Measurements from ENCODE around the gene RIPK4. TPM values are rescaled to one million over a fixed set of nuclear protein-coding genes. Genes with fewer than 3 reads are reported as not detected.

Gene RIPK4
- total and polyA plus RNA-seq, 2 of the 13 experiments (the other 11 are each of a cell fraction or from before 2014, with no cell fraction given), result 3.1 to 4.9 TPM

DNA sequence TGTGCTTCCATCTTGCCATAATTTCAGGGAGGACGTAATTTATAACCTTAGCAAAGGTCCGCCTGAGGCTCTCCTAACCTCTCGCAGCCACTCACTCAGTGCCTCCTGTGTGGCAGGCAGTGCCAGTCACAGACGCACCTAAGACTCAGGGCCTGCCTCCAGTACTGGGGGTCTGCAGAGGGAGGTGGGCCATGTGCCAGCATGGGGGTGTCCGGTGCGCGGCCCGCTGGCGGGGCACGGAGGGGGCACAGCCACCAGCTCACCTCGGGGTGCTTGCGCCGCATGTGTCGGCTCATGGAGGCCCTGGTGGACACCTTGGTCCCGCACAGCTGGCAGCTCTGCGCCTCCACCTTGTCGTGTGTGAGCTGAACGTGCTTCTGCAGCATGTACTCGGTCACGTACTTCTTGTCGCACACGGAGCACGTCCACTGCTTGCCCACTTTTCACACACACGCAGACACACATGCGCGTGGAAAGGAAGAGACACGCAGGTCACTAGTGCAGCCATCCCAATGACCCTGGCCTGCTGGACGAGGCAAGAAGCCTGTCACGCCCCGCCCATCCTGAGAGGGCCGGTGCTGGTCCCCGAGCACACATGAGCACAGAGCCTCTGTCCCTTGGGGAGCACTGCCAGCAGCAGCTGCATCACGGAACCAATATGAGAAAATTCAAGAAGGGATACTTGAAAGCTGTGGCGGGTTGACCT, 43.2 kb upstream of the RIPK4 start:
- no TSS peak for BruUV-seq (replicated peaks)
- H3K4me1 ChIP-seq (ENCODE audit: insufficient read depth, low read length), result no peaks in the 10 kb centered on the region
- no peaks in the 10 kb centered on the region for H4K20me1 ChIP-seq (ENCODE audit: insufficient read depth, low read length)
- no peaks in the 10 kb centered on the region for H3K79me2 ChIP-seq (ENCODE audit: insufficient read depth, low read length)
- TF ChIP-seq ZNF883 (CRISPR knock-in tag; IDR thresholded peaks at IDR 0.05; ENCODE audit: not compliant biosample characterization) (no peak), ZNF569 (CRISPR knock-in tag; IDR thresholded peaks at IDR 0.05; ENCODE audit: borderline replicate concordance) (no peak), REXO4 (CRISPR knock-in tag; IDR thresholded peaks at IDR 0.05; ENCODE audit: borderline replicate concordance) (no peak), ZNF766 (CRISPR knock-in tag; IDR thresholded peaks at IDR 0.05; ENCODE audit: borderline replicate concordance) (no peak)
- no peak overlapping the region for H2AFZ ChIP-seq (ENCODE audit: low read length)
- no peak overlapping the region for H3K4me3 ChIP-seq (replicated peaks in 1 of 3; ENCODE audit: insufficient read depth in 1 of 3, low read depth in 2 of 3, low read length in 3 of 3)
- DNase-seq (ENCODE audit: low spot score) (no peak), FAIRE-seq (no peak), ATAC-seq (no peak)
- intact Hi-C loops (cut with micrococcal nuclease; ENCODE audit: unreplicated experiment) (no loop called here), in situ Hi-C loops (cut with HindIII; ENCODE audit: extremely low pct_ligation_motif_present, low pct_unique_long_range_greater_than_20kb) (no loop called here)
- no peak overlapping the region for H3K27ac ChIP-seq (ENCODE audit: extremely low read length, insufficient read depth, low read length)
- no peak overlapping the region for H3K9ac ChIP-seq (ENCODE audit: insufficient read depth, low read depth, low read length)
- no peaks in the 10 kb centered on the region for H3K9me3 ChIP-seq (ENCODE audit: low read length)
- no peak overlapping the region for H3K4me2 ChIP-seq (ENCODE audit: low read depth, low read length)
- CTCF ChIA-PET (ENCODE audit: low intra/inter-chr PET ratio, low total read pairs), result no interaction called here
- POLR2A ChIA-PET, result no interaction called here
- H3K36me3 ChIP-seq (replicated peaks in 1 of 2; ENCODE audit: control insufficient read depth in 1 of 2, insufficient read depth in 2 of 2, low read length in 2 of 2), result peaks cover 2 to 32% of the 10 kb centered on the region in 2 experiments; a peak in 4 of 5 replicates
- 98% methylated on average over 17 of the region's 34 CpGs for WGBS (ENCODE audit: low lambda C conversion rate)
- no peaks in the 10 kb centered on the region for H3K27me3 ChIP-seq (ENCODE audit: control insufficient read depth in 1 of 2, insufficient read depth in 2 of 2, low read length in 2 of 2)

DNA sequence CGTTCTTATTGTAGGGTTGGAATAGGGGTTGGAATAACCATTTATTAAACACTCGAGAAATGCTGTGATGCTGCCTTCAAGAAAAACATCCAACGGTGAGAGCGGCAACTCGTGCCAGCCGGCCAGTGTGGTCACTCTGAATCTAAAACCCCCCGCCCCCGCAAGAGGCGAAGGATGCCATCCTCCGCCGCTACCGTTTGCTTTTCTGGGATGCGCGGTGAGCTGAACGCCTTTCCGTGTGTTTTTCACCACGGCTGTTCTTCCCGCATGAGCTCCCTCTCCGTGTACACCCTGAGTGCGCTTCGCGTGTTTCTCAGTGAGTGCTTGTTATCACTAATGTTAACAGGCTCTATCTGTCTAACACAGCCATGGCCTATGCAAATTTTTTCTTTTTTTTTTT, 42.0 kb upstream of the RIPK4 start:
- H3K27me3 ChIP-seq (ENCODE audit: control insufficient read depth in 1 of 2, insufficient read depth in 2 of 2, low read length in 2 of 2), result no peaks in the 10 kb centered on the region
- POLR2A ChIA-PET, result no interaction called here
- ATAC-seq, result no peak
- intact Hi-C loops (cut with micrococcal nuclease; ENCODE audit: unreplicated experiment), result no loop called here
- H3K36me3 ChIP-seq (replicated peaks in 1 of 2; ENCODE audit: control insufficient read depth in 1 of 2, insufficient read depth in 2 of 2, low read length in 2 of 2), result peaks cover 3 to 32% of the 10 kb centered on the region in 2 experiments; a peak in 4 of 5 replicates
- no peak for FAIRE-seq
- in situ Hi-C loops (cut with HindIII; ENCODE audit: extremely low pct_ligation_motif_present, low pct_unique_long_range_greater_than_20kb), result no loop called here
- H3K4me2 ChIP-seq (ENCODE audit: low read depth, low read length), result no peak overlapping the region
- H2AFZ ChIP-seq (ENCODE audit: low read length), result no peak overlapping the region
- no peak overlapping the region for H3K9ac ChIP-seq (ENCODE audit: insufficient read depth, low read depth, low read length)
- H3K27ac ChIP-seq (ENCODE audit: extremely low read length, insufficient read depth, low read length), result no peak overlapping the region
- no TSS peak for BruUV-seq (replicated peaks)
- DNase-seq (ENCODE audit: low spot score), result no peak
- H4K20me1 ChIP-seq (ENCODE audit: insufficient read depth, low read length), result no peaks in the 10 kb centered on the region
- 95% methylated on average over 22 of the region's 22 CpGs for WGBS (ENCODE audit: low lambda C conversion rate)
- no peaks in the 10 kb centered on the region for H3K9me3 ChIP-seq (ENCODE audit: low read length)
- CTCF ChIA-PET (ENCODE audit: low intra/inter-chr PET ratio, low total read pairs), result no interaction called here
- no peaks in the 10 kb centered on the region for H3K4me1 ChIP-seq (ENCODE audit: insufficient read depth, low read length)
- no peak overlapping the region for H3K4me3 ChIP-seq (replicated peaks in 1 of 3; ENCODE audit: insufficient read depth in 1 of 3, low read depth in 2 of 3, low read length in 3 of 3)
- H3K79me2 ChIP-seq (ENCODE audit: insufficient read depth, low read length), result no peaks in the 10 kb centered on the region
- TF ChIP-seq ZNF605 (CRISPR knock-in tag; IDR thresholded peaks at IDR 0.05) (no peak), ZBTB20 (CRISPR knock-in tag; IDR thresholded peaks at IDR 0.05; ENCODE audit: borderline replicate concordance, low read depth) (no peak), ZKSCAN1 (IDR thresholded peaks at IDR 0.05; ENCODE audit: low read length) (no peak), ZNF768 (CRISPR knock-in tag; IDR thresholded peaks at IDR 0.05) (no peak), ZNF260 (CRISPR knock-in tag; IDR thresholded peaks at IDR 0.05; ENCODE audit: borderline replicate concordance, low read depth) (no peak), ZNF576 (CRISPR knock-in tag; IDR thresholded peaks at IDR 0.05) (no peak), ZNF230 (CRISPR knock-in tag; IDR thresholded peaks at IDR 0.05) (no peak), FOXK2 (IDR thresholded peaks at IDR 0.05) (no peak), MIER3 (CRISPR knock-in tag; IDR thresholded peaks at IDR 0.05; ENCODE audit: borderline replicate concordance) (no peak), PHF8 (CRISPR knock-in tag; IDR thresholded peaks at IDR 0.05) (no peak), PLRG1 (conservative IDR thresholded peaks at IDR 0.05) (no peak), SETDB1 (CRISPR knock-in tag; IDR thresholded peaks at IDR 0.05; ENCODE audit: borderline replicate concordance) (no peak), SP5 (CRISPR knock-in tag; IDR thresholded peaks at IDR 0.05; ENCODE audit: borderline replicate concordance, low read depth) (no peak), TEAD3 (CRISPR knock-in tag; optimal IDR thresholded peaks at IDR 0.05; ENCODE audit: borderline replicate concordance) (no peak), CAMTA2 (CRISPR knock-in tag; IDR thresholded peaks at IDR 0.05; ENCODE audit: borderline replicate concordance) (no peak), ATF7-NPFF (CRISPR knock-in tag; IDR thresholded peaks at IDR 0.05; ENCODE audit: low read depth) (no peak)
- TF ChIP-seq, protein P1, sequence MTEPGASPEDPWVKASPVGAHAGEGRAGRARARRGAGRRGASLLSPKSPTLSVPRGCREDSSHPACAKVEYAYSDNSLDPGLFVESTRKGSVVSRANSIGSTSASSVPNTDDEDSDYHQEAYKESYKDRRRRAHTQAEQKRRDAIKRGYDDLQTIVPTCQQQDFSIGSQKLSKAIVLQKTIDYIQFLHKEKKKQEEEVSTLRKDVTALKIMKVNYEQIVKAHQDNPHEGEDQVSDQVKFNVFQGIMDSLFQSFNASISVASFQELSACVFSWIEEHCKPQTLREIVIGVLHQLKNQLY (CRISPR knock-in tag; IDR thresholded peaks at IDR 0.05), result no peak
